ENCODE data around the gene FAM78B.

- TF ChIP-seq SIN3A (IDR thresholded peaks at IDR 0.05; ENCODE audit: low read depth, low read length) = no peak
- TF ChIP-seq POLR2A (IDR thresholded peaks at IDR 0.05; ENCODE audit: low read depth, low read length) = no peak
Observed at GRCh38 chr1:166133857-166134256, 32.9 kb downstream of the FAM78B start.

Data from GM12878 (cell line).